ENCODE results near the gene TCAIM.
A peak's percentile ranks its signal among the peaks of the same experiment; 100 is the strongest.
"Not testable (repeated sequence)": the region's sequence is repeated elsewhere in the genome, so short reads cannot be mapped to it uniquely, and the experiment has no call there.

The TCAIM gene

DNA sequence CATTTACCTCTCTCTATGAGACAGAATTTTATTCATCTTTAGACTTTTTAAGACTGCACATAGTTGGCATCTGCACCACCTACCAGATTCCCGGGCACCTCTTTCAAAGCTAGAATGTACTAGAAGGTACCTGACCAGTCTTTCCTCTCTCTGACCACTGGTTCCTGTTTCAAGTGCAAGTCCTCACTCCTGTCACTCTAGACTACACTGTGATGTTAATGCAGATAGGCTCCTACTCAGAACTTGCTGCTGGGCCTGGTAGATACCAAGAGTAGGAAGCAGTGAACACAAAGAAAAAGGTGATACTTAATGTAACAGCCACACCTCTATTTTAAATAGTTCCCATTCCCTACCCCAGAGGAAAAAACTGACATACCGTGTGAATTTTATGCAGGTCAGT is 8.1 kb upstream of the TCAIM start:
- Mint-ChIP-seq H3K27me3 (peaks cover 6 to 8% of the 10 kb centered on the region in 2 donors), H3K4me1 (no peaks in the 10 kb centered on the region), H3K4me3 (no peak overlapping the region), H3K9me3 (no peaks in the 10 kb centered on the region), H3K27ac (no peak overlapping the region), H3K36me3 (no peaks in the 10 kb centered on the region)
- DNase-seq, result no peak
- no peak for ATAC-seq (replicated peaks)

DNA sequence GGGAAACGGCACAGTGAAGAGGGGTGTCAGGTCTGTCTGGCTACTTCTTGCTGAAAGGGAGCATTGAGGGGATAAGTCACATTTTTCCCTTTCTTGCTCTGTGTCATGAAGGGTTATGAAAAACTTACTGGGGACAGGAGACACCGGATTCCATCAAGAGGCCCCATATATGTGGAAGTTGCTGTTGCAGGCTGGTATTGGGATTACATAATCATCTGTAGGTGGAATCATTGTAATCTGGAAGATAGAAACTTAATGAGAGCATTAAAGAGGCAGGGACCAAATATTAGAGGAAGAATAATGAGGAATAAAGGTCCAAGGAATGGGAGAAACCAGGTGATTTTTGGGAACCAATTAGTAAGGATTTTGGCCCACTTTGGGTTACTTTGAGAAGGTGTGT is 4.2 kb upstream of the TCAIM start:
- peaks cover 6 to 8% of the 10 kb centered on the region in 2 donors for H3K4me1 Mint-ChIP-seq
- no peak overlapping the region for H3K4me3 Mint-ChIP-seq
- no peak for ATAC-seq (replicated peaks)
- no peak overlapping the region for H3K27ac Mint-ChIP-seq
- no peak for DNase-seq
- H3K27me3 Mint-ChIP-seq, result peaks cover 3 to 6% of the 10 kb centered on the region in 2 donors
- H3K36me3 Mint-ChIP-seq, result no peaks in the 10 kb centered on the region
- H3K9me3 Mint-ChIP-seq, result no peaks in the 10 kb centered on the region

DNA sequence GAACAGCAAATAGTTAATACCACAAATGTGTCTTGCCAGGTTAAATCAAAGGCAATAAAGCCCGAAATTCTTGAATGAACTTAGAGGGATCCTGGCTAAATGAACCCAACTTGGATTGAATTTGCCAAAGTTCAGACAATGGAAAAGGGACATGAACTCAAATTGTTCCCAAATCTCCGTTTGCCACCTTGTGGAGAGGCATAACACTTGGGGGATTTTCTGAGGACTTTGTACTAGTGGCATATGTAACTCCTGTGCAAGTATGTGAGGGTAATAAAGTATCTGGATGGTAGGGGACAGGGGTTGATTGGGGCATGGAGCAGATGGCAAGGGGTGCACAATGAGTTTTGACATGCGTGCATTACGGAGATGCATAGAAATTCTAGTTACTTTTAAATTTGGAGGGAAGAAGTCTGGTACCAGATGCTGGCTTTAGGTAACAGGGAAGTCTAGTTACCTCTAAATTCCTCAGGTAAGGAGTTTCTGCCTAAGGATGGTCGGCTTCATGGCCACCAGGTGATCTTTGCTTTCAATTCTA is 1.2 kb upstream of the TCAIM start:
- H3K4me3 Mint-ChIP-seq, result peak overlapping the region; percentile 97 to 98
- peak overlapping the region; percentile 100 for H3K27ac Mint-ChIP-seq
- H3K27me3 Mint-ChIP-seq, result peaks cover 3 to 6% of the 10 kb centered on the region in 2 donors
- DNase-seq (no peak), ATAC-seq (replicated peaks) (no peak)
- peaks cover 16 to 23% of the 10 kb centered on the region in 2 donors for H3K4me1 Mint-ChIP-seq
- H3K9me3 Mint-ChIP-seq, result no peaks in the 10 kb centered on the region
- peaks cover 1 to 8% of the 10 kb centered on the region in 2 donors for H3K36me3 Mint-ChIP-seq

DNA sequence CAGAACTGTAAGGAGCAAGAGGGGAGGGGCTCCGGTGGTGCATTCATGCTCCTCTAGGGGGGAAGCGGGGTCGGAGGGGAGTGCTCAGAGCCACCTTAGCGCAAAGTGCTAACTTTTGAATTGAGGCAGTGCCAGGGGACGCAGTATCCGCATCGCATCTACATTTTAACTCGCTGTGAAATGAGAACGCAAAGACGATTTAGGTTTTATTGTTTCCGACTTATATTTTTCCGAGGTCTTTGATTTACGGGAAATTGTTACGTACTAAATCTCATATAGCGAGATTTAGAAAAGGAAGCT is 212 bp downstream of the TCAIM start:
- H3K27ac Mint-ChIP-seq, result peak overlapping the region; percentile 100
- peak overlapping the region; percentile 97 to 98 for H3K4me3 Mint-ChIP-seq
- ATAC-seq (replicated peaks) (no peak), DNase-seq (no peak)
- H3K36me3 Mint-ChIP-seq, result peaks cover 1 to 8% of the 10 kb centered on the region in 2 donors
- no peaks in the 10 kb centered on the region for H3K9me3 Mint-ChIP-seq
- H3K4me1 Mint-ChIP-seq, result peaks cover 16 to 23% of the 10 kb centered on the region in 2 donors
- no peaks in the 10 kb centered on the region for H3K27me3 Mint-ChIP-seq

DNA sequence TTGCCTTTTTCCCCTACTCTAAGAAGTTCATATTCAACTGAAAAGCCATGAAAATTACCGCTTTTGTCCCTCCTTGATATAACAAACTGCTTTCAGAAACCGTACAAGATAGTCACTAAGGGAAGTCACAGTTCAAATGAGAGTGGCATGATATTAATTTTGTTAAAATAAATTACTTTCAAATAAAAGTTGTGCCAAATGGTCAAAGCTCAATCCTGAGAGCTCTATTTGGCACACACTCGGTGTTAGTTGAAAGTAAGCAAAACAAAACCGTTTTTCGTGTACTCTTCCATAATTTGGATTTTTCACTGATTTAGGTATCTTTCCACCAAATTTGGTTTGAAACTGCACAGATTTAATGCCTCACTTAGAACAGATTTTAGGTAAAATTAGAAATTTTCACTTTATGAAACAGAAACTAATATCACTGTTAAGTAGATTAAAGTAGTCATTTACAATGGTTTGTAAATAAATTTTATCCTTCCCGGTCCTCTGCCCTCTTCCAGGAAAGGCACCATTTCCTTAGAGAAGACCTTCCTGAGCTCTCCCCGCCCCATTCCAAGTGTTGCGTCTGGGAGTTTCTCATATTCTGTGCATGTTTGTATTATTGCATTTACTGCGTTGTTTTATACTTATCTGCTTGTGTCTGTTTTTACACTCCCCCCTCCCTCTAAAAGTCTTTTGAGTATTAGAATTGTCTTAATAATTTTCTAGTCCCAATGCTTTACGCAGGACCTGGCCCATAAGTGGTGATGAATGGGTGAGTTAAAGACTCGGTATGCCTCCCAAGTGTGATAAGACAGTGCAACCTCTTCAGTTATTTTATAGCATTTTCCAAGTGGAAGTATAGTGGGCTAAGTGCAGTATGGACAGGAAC is 853 bp downstream of the TCAIM start:
- Mint-ChIP-seq H3K9me3 (no peaks in the 10 kb centered on the region), H3K27me3 (no peaks in the 10 kb centered on the region), H3K36me3 (peaks cover 1 to 8% of the 10 kb centered on the region in 2 donors), H3K4me3 (peak overlapping the region; percentile 97 to 98), H3K27ac (peak overlapping the region; percentile 100), H3K4me1 (peaks cover 16 to 23% of the 10 kb centered on the region in 2 donors)
- DNase-seq (no peak), ATAC-seq (replicated peaks) (no peak)

DNA sequence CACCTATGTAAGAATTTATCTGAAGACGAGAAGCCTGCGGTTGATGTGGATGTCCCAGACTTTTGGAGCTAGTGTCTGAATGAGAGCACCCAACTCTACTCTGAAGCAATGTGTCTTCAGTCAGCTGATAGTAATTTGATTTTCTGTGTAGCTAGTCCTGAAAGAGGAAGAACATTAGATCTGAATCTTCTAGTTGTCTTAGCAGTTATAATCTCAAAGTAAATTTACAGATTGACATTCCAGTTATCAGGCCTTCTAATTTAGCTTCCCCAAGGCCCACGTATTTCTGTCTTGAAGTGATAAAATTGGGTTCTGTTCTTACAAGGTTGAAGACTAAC is 1.5 kb downstream of the TCAIM start:
- peak overlapping the region; percentile 80 for H3K27ac Mint-ChIP-seq
- no peak for DNase-seq
- H3K4me3 Mint-ChIP-seq, result peak overlapping the region; percentile 81 to 97
- H3K9me3 Mint-ChIP-seq, result no peaks in the 10 kb centered on the region
- peaks cover 16 to 23% of the 10 kb centered on the region in 2 donors for H3K4me1 Mint-ChIP-seq
- peaks cover 1 to 10% of the 10 kb centered on the region in 2 donors for H3K36me3 Mint-ChIP-seq
- no peaks in the 10 kb centered on the region for H3K27me3 Mint-ChIP-seq
- ATAC-seq (replicated peaks), result no peak

DNA sequence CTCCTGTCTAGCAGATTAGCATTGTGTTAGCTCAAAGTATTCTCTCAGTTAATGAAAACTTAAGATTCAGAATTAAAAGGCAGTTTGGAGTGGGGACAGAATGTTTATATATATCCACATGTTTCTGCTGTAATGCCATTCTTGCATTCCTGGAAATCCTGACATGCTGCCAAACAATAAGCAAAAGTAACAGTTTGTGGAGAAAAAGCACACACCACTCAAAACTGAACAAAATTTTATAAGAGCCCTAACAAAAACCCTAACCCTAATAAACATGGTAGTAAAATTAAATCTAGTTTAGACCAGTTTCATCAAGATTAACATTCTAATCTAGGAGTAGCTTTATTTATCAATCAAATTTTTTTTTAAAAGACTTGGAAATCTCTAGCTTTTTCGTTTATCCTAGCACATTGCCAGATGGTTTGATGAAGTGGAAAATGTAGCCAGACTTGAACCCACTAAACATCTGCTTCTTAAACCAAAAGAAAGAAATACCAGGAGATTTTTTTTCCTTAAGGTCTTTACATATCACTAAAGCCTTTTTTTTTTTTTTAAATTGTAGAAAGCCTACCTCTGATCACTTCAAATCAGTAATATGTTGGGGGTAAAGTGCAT is 3.7 kb downstream of the TCAIM start:
- Mint-ChIP-seq H3K36me3 (peaks cover 1 to 10% of the 10 kb centered on the region in 2 donors), H3K27me3 (no peaks in the 10 kb centered on the region), H3K4me3 (no peak overlapping the region), H3K9me3 (no peaks in the 10 kb centered on the region), H3K4me1 (peaks cover 15 to 21% of the 10 kb centered on the region in 2 donors), H3K27ac (no peak overlapping the region)
- DNase-seq, result no peak
- no peak for ATAC-seq (replicated peaks)

DNA sequence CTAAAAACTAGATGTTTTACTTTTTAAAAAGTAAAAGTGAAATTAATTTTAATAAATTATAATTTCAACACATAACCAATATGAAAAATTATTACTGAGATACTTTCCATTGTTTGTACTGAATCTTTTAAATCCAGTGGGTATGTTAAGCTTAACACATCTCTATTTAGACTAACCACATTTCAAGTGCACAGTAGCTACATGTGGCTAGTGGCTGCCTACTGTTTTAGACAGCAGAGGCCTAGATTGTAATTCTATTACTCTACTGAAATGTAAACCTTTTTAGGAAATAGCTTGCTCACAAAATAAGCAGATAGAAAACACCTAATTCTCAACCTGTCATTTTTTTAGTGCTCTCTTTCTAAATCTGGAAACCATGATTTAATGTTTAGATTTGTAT is 4.9 kb downstream of the TCAIM start:
- no peak overlapping the region for H3K4me3 Mint-ChIP-seq
- H3K4me1 Mint-ChIP-seq, result peaks cover 8 to 16% of the 10 kb centered on the region in 2 donors
- H3K36me3 Mint-ChIP-seq, result peaks cover 1 to 10% of the 10 kb centered on the region in 2 donors
- H3K27ac Mint-ChIP-seq, result no peak overlapping the region
- H3K9me3 Mint-ChIP-seq, result no peaks in the 10 kb centered on the region
- no peaks in the 10 kb centered on the region for H3K27me3 Mint-ChIP-seq
- DNase-seq, result no peak
- ATAC-seq (replicated peaks), result no peak

DNA sequence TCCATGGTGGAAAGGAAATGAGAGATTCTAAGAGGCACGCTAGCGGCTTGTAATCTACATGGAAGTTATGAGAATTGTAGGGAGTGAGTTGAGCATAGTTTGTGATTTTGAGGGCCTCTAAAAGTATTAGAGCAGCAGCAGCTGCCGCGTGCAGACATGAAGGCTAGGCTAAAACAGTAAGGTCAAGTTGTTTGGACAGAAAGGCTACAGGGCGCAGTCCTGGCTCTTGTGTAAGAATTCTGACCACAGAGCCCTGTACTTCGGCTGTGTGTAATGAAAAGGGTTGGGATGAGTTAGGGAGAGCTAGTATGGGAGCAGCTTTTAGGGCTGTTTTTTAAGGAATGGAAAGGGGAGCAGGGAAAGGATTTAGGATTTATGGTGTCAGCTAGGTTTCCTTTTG is 8.0 kb downstream of the TCAIM start:
- not testable (repeated sequence) for H3K27me3 Mint-ChIP-seq; H3K36me3 Mint-ChIP-seq; H3K27ac Mint-ChIP-seq; H3K4me3 Mint-ChIP-seq; DNase-seq; ATAC-seq (replicated peaks); H3K9me3 Mint-ChIP-seq
- H3K4me1 Mint-ChIP-seq, result peaks cover 7 to 12% of the 10 kb centered on the region in 2 donors

DNA sequence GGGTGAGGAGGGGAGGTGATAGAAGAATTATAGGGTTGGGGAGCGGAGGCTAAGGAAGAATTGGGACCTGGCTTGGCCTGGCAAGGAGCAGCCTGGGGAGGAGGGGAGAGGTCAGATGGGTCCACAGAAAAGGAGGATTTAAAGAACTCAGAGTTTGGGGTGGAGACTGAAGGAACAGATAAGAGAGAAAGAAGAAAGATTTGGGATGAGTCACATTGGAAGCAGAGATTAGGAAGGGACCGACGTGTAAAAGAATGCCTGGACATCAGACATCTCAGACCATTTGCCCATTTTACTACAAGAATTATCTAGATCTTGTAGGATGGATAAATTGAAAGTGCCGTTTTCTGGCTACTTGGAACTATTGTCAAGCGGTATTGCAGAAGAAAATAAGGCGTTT is 10.4 kb downstream of the TCAIM start:
- Mint-ChIP-seq H3K4me3 (no peak overlapping the region), H3K4me1 (peaks cover 7 to 12% of the 10 kb centered on the region in 2 donors), H3K27ac (no peak overlapping the region), H3K27me3 (no peaks in the 10 kb centered on the region), H3K36me3 (peaks cover 8 to 13% of the 10 kb centered on the region in 2 donors), H3K9me3 (no peaks in the 10 kb centered on the region)
- no peak for ATAC-seq (replicated peaks)
- no peak for DNase-seq

DNA sequence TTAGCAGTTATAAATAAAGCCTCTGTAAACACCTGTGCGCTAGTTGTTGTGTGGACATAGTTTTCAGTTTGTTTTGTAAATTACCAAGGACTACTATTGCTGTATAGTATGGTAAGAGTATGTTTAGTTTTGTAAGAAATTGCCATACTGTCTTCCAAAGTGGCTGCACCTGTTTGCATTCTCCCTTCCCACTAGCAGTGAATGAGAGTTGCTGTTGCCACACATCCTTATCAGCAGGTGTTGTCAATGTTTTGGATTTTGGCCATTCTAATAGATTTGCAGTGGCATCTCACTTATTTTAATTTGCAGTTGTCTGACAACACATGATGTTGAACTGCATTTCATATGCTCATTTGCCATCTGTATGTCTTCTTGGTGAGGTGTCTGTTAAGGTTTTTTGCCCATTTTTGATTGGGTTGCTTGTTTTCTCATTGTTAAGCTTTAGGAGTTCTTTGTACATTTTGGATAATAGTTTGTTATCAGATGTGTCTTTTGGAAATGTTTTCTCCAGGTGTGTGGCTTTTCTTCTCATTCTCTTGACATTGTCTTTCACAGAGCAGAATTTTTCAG is 14.9 kb downstream of the TCAIM start:
- no peak for DNase-seq
- no peaks in the 10 kb centered on the region for H3K9me3 Mint-ChIP-seq
- H3K36me3 Mint-ChIP-seq, result peaks cover 21 to 24% of the 10 kb centered on the region in 2 donors
- no peak overlapping the region for H3K27ac Mint-ChIP-seq
- H3K4me3 Mint-ChIP-seq, result no peak overlapping the region
- H3K27me3 Mint-ChIP-seq, result no peaks in the 10 kb centered on the region
- H3K4me1 Mint-ChIP-seq, result peaks cover 9 to 12% of the 10 kb centered on the region in 2 donors
- ATAC-seq (replicated peaks), result no peak

DNA sequence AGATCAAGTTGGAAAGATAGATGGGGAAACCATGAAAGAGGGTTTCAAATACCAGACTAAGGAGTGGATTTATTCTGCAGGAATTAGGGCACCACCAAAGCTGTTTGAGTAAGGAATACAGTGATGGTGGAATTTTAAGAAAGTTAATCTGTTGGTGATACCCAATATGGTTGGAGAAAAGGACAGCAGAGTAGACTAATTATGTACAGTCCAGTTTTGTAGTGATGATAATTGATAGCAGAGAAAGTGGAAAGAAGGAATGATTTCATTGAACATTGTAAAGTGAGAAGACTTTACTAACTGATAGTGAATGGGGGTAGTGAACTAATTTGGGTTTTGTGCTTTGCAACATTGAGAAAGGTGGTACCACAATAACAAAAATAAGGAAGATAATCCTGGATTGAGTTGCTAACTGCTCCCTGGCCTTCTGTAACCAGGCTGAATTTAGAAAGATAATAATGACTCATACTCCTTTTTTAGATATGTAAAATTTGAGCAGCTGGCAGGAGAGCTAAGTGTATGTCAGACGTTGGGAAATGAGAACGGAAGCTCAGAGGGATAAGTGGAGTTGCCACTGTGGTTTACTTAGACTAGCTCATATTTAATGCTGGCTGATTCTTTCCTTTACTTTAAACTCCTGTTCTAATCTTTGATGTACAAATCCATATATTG is 16.9 kb downstream of the TCAIM start:
- no peak for ATAC-seq (replicated peaks)
- Mint-ChIP-seq H3K27ac (no peak overlapping the region), H3K9me3 (no peaks in the 10 kb centered on the region), H3K4me1 (peaks cover 0 to 2% of the 10 kb centered on the region in 2 donors), H3K36me3 (peaks cover 21 to 33% of the 10 kb centered on the region in 2 donors), H3K4me3 (no peak overlapping the region), H3K27me3 (no peaks in the 10 kb centered on the region)
- no peak for DNase-seq

DNA sequence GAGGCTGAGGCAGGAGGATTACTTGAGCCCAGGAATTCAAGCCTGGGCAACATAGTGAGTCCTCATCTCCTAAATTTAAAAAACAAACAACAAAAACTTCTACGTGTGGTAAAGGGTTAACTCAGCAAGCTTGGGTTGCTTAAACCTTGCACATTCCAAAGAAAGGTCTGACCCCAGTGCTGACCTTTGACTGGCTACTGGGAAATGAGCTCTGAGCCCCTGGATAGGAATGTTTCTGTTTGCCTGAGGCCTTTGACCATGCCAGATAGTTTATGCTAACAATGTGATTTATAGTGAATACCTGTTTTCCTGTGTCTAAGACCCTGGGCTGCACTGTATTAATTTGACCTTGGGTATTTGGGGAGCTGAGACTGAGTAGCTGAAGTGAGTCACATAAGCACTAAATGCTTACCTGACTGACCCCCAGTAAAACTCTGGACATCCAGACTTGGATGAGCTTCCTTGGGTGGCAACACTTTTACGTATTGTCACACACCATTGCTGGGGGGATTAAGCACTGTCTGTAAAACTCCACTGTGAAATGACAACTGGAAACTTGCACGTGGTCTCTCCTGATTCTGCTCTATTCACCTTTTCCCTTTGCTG is 20.7 kb downstream of the TCAIM start:
- Mint-ChIP-seq H3K4me1 (peaks cover 0 to 2% of the 10 kb centered on the region in 2 donors), H3K36me3 (peaks cover 11 to 20% of the 10 kb centered on the region in 2 donors), H3K27me3 (no peaks in the 10 kb centered on the region), H3K4me3 (no peak overlapping the region), H3K27ac (no peak overlapping the region), H3K9me3 (no peaks in the 10 kb centered on the region)
- DNase-seq (no peak), ATAC-seq (replicated peaks) (no peak)

DNA sequence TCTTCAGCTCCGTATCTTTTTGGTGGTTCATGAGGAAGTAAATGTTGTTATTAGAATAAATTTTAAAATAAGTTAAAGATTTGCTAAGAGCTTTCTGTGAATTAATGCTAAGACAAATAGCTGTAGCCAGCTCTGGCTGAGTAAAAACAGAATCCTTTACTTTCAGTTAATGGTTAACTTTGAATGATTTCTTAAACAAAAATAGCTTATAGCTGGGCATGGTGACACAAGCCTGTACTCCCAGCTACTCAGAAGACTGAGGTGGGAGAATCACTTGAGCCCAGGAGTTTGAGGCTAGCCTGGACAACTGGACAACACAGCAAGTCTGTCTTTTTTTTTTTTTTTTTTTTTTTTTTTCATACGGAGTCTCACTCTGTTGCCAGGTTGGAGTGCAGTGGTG is 25.0 kb downstream of the TCAIM start:
- Mint-ChIP-seq H3K36me3 (peaks cover 3 to 17% of the 10 kb centered on the region in 2 donors), H3K4me3 (no peak overlapping the region), H3K4me1 (no peaks in the 10 kb centered on the region), H3K9me3 (no peaks in the 10 kb centered on the region), H3K27me3 (no peaks in the 10 kb centered on the region), H3K27ac (no peak overlapping the region)
- ATAC-seq (replicated peaks) (no peak), DNase-seq (no peak)

Measured in stimulated activated naive B cell treated with anti-CD40 and anti-IgM and Interleukin-4, amounts not matched to agents 10 μg/mL and 1 μg/mL and 100 μg/mL, for 72 hours (primary cell).